IMR-90 (cell line): Measurements from ENCODE around the gene CHML. TPM values are rescaled to one million over a fixed set of nuclear protein-coding genes. Genes with fewer than 3 reads are reported as not detected.

Experiments
- ATAC-seq: fragments of 200-7000 bp; cut with Tn5 transposase; 2 replicates; pipeline ENCODE4 v1.9.1; 2020; ENCODE audit warnings: low read depth, mild to moderate bottlenecking, moderate library complexity
- BruUV-seq: library from RNA; stranded (reverse); fragments of 400-500 nt; replicated peaks from 2 replicates; lab custom pipeline; 2021; lab: Mats Ljungman, UMichigan
- CTCF ChIA-PET: fragments of 300-600 bp; formaldehyde crosslinking; extraction: SDS; loops from one replicate; lab custom pipeline; 2021; ENCODE audit warnings: antibody characterized with exemption; lab: Yijun Ruan, JAX
- POLR2A ChIA-PET: fragments of 300-600 bp; sonication (Branson Sonifier 250); formaldehyde crosslinking; loops from one replicate; lab custom pipeline; 2022; ENCODE audit warnings: antibody characterized with exemption; ENCODE audit not compliant: unreplicated experiment; lab: Charles Lee
- DNase-seq: peaks from one replicate; pipeline ENCODE4 v3.0.0; 2013
- H2AFZ ChIP-seq: replicated peaks from 2 replicates; pipeline ENCODE3; 2013; ENCODE audit warnings: low read length, mild to moderate bottlenecking; ENCODE audit not compliant: poor library complexity
- H2AK5ac ChIP-seq: 2 replicates; pipeline ENCODE4 v1.6.1; 2013; ENCODE audit warnings: low read depth, low read length, inconsistent platforms
- H2AK9ac ChIP-seq: replicated peaks from 2 replicates; pipeline ENCODE3; 2013; ENCODE audit warnings: mild to moderate bottlenecking, low read depth, low read length, moderate library complexity; ENCODE audit not compliant: poor library complexity
- H2BK120ac ChIP-seq: 2 replicates; pipeline ENCODE4 v1.6.1; 2013; ENCODE audit warnings: low read depth, low read length, inconsistent platforms
- H2BK15ac ChIP-seq: 3 replicates; pipeline ENCODE4 v1.6.1; 2013; ENCODE audit warnings: low read depth, low read length, inconsistent platforms
- H2BK20ac ChIP-seq: 2 replicates; pipeline ENCODE4 v1.6.1; 2013; ENCODE audit warnings: low read depth, mild to moderate bottlenecking, inconsistent platforms, low read length, moderate library complexity
- H2BK5ac ChIP-seq: 2 replicates; pipeline ENCODE4 v1.6.1; 2013; ENCODE audit warnings: mild to moderate bottlenecking, low read depth, low read length, inconsistent platforms; ENCODE audit not compliant: poor library complexity, severe bottlenecking
- H3K14ac ChIP-seq: replicated peaks from 2 replicates; pipeline ENCODE4 v1.6.1; 2013; ENCODE audit warnings: low read depth, low read length, inconsistent platforms
- H3K18ac ChIP-seq: 2 replicates; pipeline ENCODE4 v1.6.1; 2013; ENCODE audit warnings: low read depth, low read length, control low read depth
- H3K23ac ChIP-seq: 2 replicates; pipeline ENCODE4 v1.6.1; 2013; ENCODE audit warnings: low read depth, low read length, inconsistent platforms
- H3K27ac ChIP-seq: 2 replicates; pipeline ENCODE4 v1.5.1; 2013; ENCODE audit warnings: mild to moderate bottlenecking, control low read depth, low read length; ENCODE audit not compliant: insufficient read depth
- H3K27me3 ChIP-seq: 2 replicates; pipeline ENCODE4 v1.6.1; 2013; ENCODE audit warnings: low read length; ENCODE audit not compliant: control insufficient read depth, insufficient read depth
- H3K36me3 ChIP-seq: 2 replicates; pipeline ENCODE4 v1.6.1; 2013; ENCODE audit warnings: low read length, mixed read lengths; ENCODE audit not compliant: control insufficient read depth, insufficient read depth
- H3K4ac ChIP-seq: 2 replicates; pipeline ENCODE4 v1.6.1; 2013; ENCODE audit warnings: low read depth, low read length, inconsistent platforms
- H3K4me1 ChIP-seq: 2 replicates; pipeline ENCODE4 v1.6.1; 2013; ENCODE audit warnings: low read length, mixed read lengths; ENCODE audit not compliant: control insufficient read depth, insufficient read depth
- H3K4me2 ChIP-seq: 2 replicates; pipeline ENCODE4 v1.6.1; 2013; ENCODE audit warnings: low read depth, mild to moderate bottlenecking, control low read depth, low read length, moderate library complexity
- H3K4me3 ChIP-seq: 2 replicates; pipeline ENCODE4 v1.5.1; 2013; ENCODE audit warnings: low read depth, mild to moderate bottlenecking, control low read depth, low read length, moderate library complexity; ENCODE audit not compliant: insufficient read depth
- H3K56ac ChIP-seq: 2 replicates; pipeline ENCODE4 v1.6.1; 2013; ENCODE audit warnings: low read length, inconsistent platforms; ENCODE audit not compliant: insufficient read depth; ENCODE audit errors: extremely low read depth
- H3K79me1 ChIP-seq, 2 experiments: 2 replicates each; pipeline ENCODE4 v1.6.1; 2013; ENCODE audit warnings: low read length in 2 of 2, inconsistent platforms in 1 of 2, low read depth in 1 of 2
- H3K9ac ChIP-seq: 2 replicates; pipeline ENCODE4 v1.6.1; 2013; ENCODE audit warnings: low read depth, low read length, control low read depth
- H3K9me1 ChIP-seq: 2 replicates; pipeline ENCODE4 v1.6.1; 2013; ENCODE audit warnings: low read length, inconsistent platforms; ENCODE audit not compliant: insufficient read depth
- H3K9me3 ChIP-seq: 2 replicates; pipeline ENCODE4 v1.6.1; 2013; ENCODE audit warnings: low read length; ENCODE audit not compliant: control insufficient read depth, insufficient read depth
- H4K20me1 ChIP-seq: 2 replicates; pipeline ENCODE4 v1.6.1; 2013; ENCODE audit warnings: low read length, inconsistent platforms; ENCODE audit not compliant: insufficient read depth
- H4K5ac ChIP-seq: 2 replicates; pipeline ENCODE4 v1.6.1; 2013; ENCODE audit warnings: mild to moderate bottlenecking, low read depth, low read length, control low read depth
- H4K8ac ChIP-seq, 2 experiments: 2 replicates each; pipeline ENCODE4 v1.6.1; 2013; ENCODE audit warnings: low read depth in 2 of 2, low read length in 2 of 2, control low read depth in 1 of 2, inconsistent platforms in 1 of 2
- H4K91ac ChIP-seq: 2 replicates; pipeline ENCODE4 v1.6.1; 2013; ENCODE audit warnings: low read depth, low read length, inconsistent platforms; ENCODE audit not compliant: insufficient read depth
- BHLHE40 ChIP-seq: fragments of 150-350 bp; IDR thresholded peaks from 2 replicates; pipeline ENCODE4 v1.6.1; 2016; ENCODE audit warnings: mild to moderate bottlenecking, low read depth, low read length
- CHD1 ChIP-seq: IDR thresholded peaks from 2 replicates; pipeline ENCODE4 v1.6.1; 2012; ENCODE audit warnings: low read depth, low read length, improper control_type of control experiment
- NFE2L2 ChIP-seq: fragments of 150-350 bp; IDR thresholded peaks from 2 replicates; pipeline ENCODE4 v1.6.1; 2016; ENCODE audit warnings: low read depth, mild to moderate bottlenecking, low read length
- RAD21 ChIP-seq: IDR thresholded peaks from 2 replicates; pipeline ENCODE4 v1.6.1; 2012; ENCODE audit warnings: low read length, improper control_type of control experiment
- RFX5 ChIP-seq: IDR thresholded peaks from 2 replicates; pipeline ENCODE4 v1.8.0; 2012; ENCODE audit warnings: low read depth, mild to moderate bottlenecking, low read length, moderate library complexity
- WGBS, 2 experiments: methylation state at CpG; one replicate each; pipeline versions ENCODE4 v1.1.5 to v1.1.7; 2013; ENCODE audit warnings: missing lambda C conversion rate in 2 of 2; ENCODE audit not compliant: insufficient read length in 1 of 2; ENCODE audit errors: extremely low coverage in 2 of 2; 5-methylcytosine and 5-hydroxymethylcytosine counted together
- dilution Hi-C: fragments of 300-500 bp; cut with HindIII; formaldehyde crosslinking; loops from one replicate; pipeline ENCODE4 v1.14.3; 2018; ENCODE audit warnings: low sequenced_read_pairs; ENCODE audit not compliant: unreplicated experiment
- in situ Hi-C: fragments of 300-500 bp; cut with MboI; formaldehyde crosslinking; loops from 3 replicates; pipeline ENCODE4 v1.14.3; 2019; ENCODE audit warnings: low sequenced_read_pairs, inconsistent platforms, mixed read lengths
- intact Hi-C: fragments of 100-400 bp; cut with micrococcal nuclease; formaldehyde crosslinking; loops from 2 replicates; pipeline ENCODE4 v1.10.0; 2022
- polyA plus RNA-seq, 3 experiments: library from polyadenylated mRNA; depleted of rRNA; stranded (reverse); fragments of >200 nt; gene quantifications; 2 replicates each; pipeline ENCODE4 v1.2.3, GENCODE V29; 2012; ENCODE audit warnings: low replicate concordance in 1 of 3
- total RNA-seq: library from RNA; depleted of rRNA; stranded (reverse); fragments of >200 nt; gene quantifications from 2 replicates; pipeline ENCODE4 v1.2.3, GENCODE V29; 2012

Gene CHML
- total and polyA plus RNA-seq, 2 of the 4 experiments (the other 2 are of a cell fraction), result 5.3 to 25.6 TPM

GRCh38 chr1:241674805-241675384 lies 34.7 kb upstream of the CHML start:
- H2AFZ ChIP-seq, result no peak overlapping the region
- H3K79me1 ChIP-seq, result no peaks in the 10 kb centered on the region
- DNase-seq (no peak), ATAC-seq (no peak)
- H3K4me3 ChIP-seq, result no peak overlapping the region
- H3K4ac ChIP-seq, result no peak overlapping the region
- H4K8ac ChIP-seq, result no peak overlapping the region
- H4K20me1 ChIP-seq, result no peaks in the 10 kb centered on the region
- no TSS peak for BruUV-seq
- H3K23ac ChIP-seq, result no peak overlapping the region
- ChIA-PET POLR2A (no interaction called here), CTCF (interaction anchor here (0.7 kb wide), 1 partner anchor 14 kb away, joined by 3 read pairs; no protein-coding TSS in a partner anchor)
- H3K27me3 ChIP-seq, result peaks cover 2% of the 10 kb centered on the region; the same call in 1 of the 2 replicates
- H3K14ac ChIP-seq, result no peak overlapping the region
- intact Hi-C loops (no loop called here), dilution Hi-C loops (no loop called here), in situ Hi-C loops (no loop called here)
- no peaks in the 10 kb centered on the region for H3K9me1 ChIP-seq
- H2BK5ac ChIP-seq, result no peak overlapping the region
- H3K18ac ChIP-seq, result no peak overlapping the region
- no peaks in the 10 kb centered on the region for H3K4me1 ChIP-seq
- no peak overlapping the region for H3K27ac ChIP-seq
- no peak overlapping the region for H4K5ac ChIP-seq
- no peaks in the 10 kb centered on the region for H3K9me3 ChIP-seq
- no peaks in the 10 kb centered on the region for H3K36me3 ChIP-seq
- H3K4me2 ChIP-seq, result no peak overlapping the region
- H2BK20ac ChIP-seq, result no peak overlapping the region
- no CpG with 5 or more reads among the region's 1 CpG for WGBS, 2 experiments
- no peak overlapping the region for H3K56ac ChIP-seq
- H2AK9ac ChIP-seq, result no peak overlapping the region
- H3K9ac ChIP-seq, result no peak overlapping the region
- no peak overlapping the region for H2BK120ac ChIP-seq
- no peak overlapping the region for H2BK15ac ChIP-seq
- H2AK5ac ChIP-seq, result no peak overlapping the region
- H4K91ac ChIP-seq, result no peak overlapping the region
- TF ChIP-seq RAD21, result no peak
- TF ChIP-seq RFX5, result no peak
- no peak for TF ChIP-seq CHD1
- no peak for TF ChIP-seq NFE2L2
- TF ChIP-seq BHLHE40, result no peak
